MM.1S (cell line): Measurements from ENCODE around the gene ARIH1.
A peak's percentile ranks its signal among the peaks of the same experiment; 100 is the strongest.

Source experiments
- DNase-seq: peaks from one replicate; pipeline ENCODE4 v3.0.0-alpha.2; 2015
- H2AFZ ChIP-seq: fragments of 300-600 bp; sonication (generic); 2 replicates; pipeline ENCODE4 v1.6.0; 2016; ENCODE audit warnings: antibody characterized with exemption, low read length
- H3F3A ChIP-seq: fragments of 300-600 bp; sonication (generic); 2 replicates; pipeline ENCODE4 v1.6.1; 2016; ENCODE audit warnings: mild to moderate bottlenecking, antibody characterized with exemption, low read length, moderate library complexity, mixed read lengths; ENCODE audit not compliant: insufficient read depth
- H3K27ac ChIP-seq: fragments of 300-600 bp; sonication (generic); 2 replicates; pipeline ENCODE4 v1.5.1; 2016; ENCODE audit warnings: mild to moderate bottlenecking, low read length
- H3K27me3 ChIP-seq: fragments of 300-600 bp; sonication (generic); replicated peaks from 2 replicates; pipeline ENCODE4 v1.6.0; 2016; ENCODE audit warnings: low read length; ENCODE audit not compliant: insufficient read depth
- H3K36me3 ChIP-seq: fragments of 300-600 bp; sonication (generic); replicated peaks from 2 replicates; pipeline ENCODE4 v1.6.1; 2016; ENCODE audit warnings: mild to moderate bottlenecking, low read length, mixed read lengths; ENCODE audit not compliant: insufficient read depth
- H3K4me1 ChIP-seq: fragments of 300-600 bp; sonication (generic); 2 replicates; pipeline ENCODE4 v1.6.1; 2016; ENCODE audit warnings: low read length, mixed read lengths
- H3K4me2 ChIP-seq: fragments of 300-600 bp; sonication (generic); 2 replicates; pipeline ENCODE4 v1.6.0; 2016; ENCODE audit warnings: low read depth, low read length
- H3K4me3 ChIP-seq: fragments of 300-600 bp; sonication (generic); 2 replicates; pipeline ENCODE4 v1.5.1; 2016; ENCODE audit warnings: low read length, mixed read lengths
- H3K79me2 ChIP-seq: fragments of 300-600 bp; sonication (generic); 2 replicates; pipeline ENCODE4 v1.6.1; 2016; ENCODE audit warnings: mixed run types, low read length, mixed read lengths
- H3K9ac ChIP-seq: fragments of 300-600 bp; sonication (generic); 2 replicates; pipeline ENCODE4 v1.6.1; 2016; ENCODE audit warnings: low read length, mixed read lengths
- H3K9me2 ChIP-seq: fragments of 300-600 bp; sonication (generic); replicated peaks from 2 replicates; pipeline ENCODE4 v1.6.1; 2016; ENCODE audit warnings: mild to moderate bottlenecking, low read length, mixed read lengths; ENCODE audit not compliant: insufficient read depth
- H3K9me3 ChIP-seq: fragments of 300-600 bp; sonication (generic); replicated peaks from 2 replicates; pipeline ENCODE4 v1.6.1; 2016; ENCODE audit warnings: mild to moderate bottlenecking, low read length, mixed read lengths; ENCODE audit not compliant: insufficient read depth
- H4K20me1 ChIP-seq: fragments of 300-600 bp; sonication (generic); 2 replicates; pipeline ENCODE4 v1.6.1; 2016; ENCODE audit warnings: mild to moderate bottlenecking, low read length, moderate library complexity, mixed read lengths; ENCODE audit not compliant: insufficient read depth
- CTCF ChIP-seq: fragments of 300-600 bp; sonication (generic); IDR thresholded peaks from 2 replicates; pipeline ENCODE4 v1.5.1; 2016; ENCODE audit warnings: antibody characterized with exemption, low read length, mixed read lengths
- EZH2 ChIP-seq: fragments of 300-600 bp; sonication (generic); optimal IDR thresholded peaks from 2 replicates; pipeline ENCODE3; 2017; ENCODE audit warnings: low read depth, mild to moderate bottlenecking, antibody characterized with exemption, low read length, mixed read lengths
- EZH2phosphoT487 ChIP-seq: fragments of 300-600 bp; sonication (generic); IDR thresholded peaks from 2 replicates; pipeline ENCODE4 v1.6.1; 2018; ENCODE audit warnings: antibody characterized with exemption, low read length

ARIH1 gene

GRCh38 chr15:72468103-72468502 lies 6.0 kb upstream of the ARIH1 start:
- H3K9ac ChIP-seq: no peak overlapping the region
- H3K4me3 ChIP-seq: no peak overlapping the region
- H3K4me1 ChIP-seq: peaks cover 16% of the 10 kb centered on the region
- no peak overlapping the region for H2AFZ ChIP-seq
- no peaks in the 10 kb centered on the region for H3K79me2 ChIP-seq
- TF ChIP-seq CTCF: no peak
- no peaks in the 10 kb centered on the region for H3K9me3 ChIP-seq
- no peaks in the 10 kb centered on the region for H3K36me3 ChIP-seq
- no peak for DNase-seq
- no peaks in the 10 kb centered on the region for H4K20me1 ChIP-seq
- H3F3A ChIP-seq: peaks cover 11% of the 10 kb centered on the region
- no peak overlapping the region for H3K4me2 ChIP-seq
- H3K27ac ChIP-seq: no peak overlapping the region
- no peaks in the 10 kb centered on the region for H3K27me3 ChIP-seq
- H3K9me2 ChIP-seq: no peaks in the 10 kb centered on the region

GRCh38 chr15:72472992-72473610 lies 1.0 kb upstream of the ARIH1 start:
- Histone ChIP-seq H3K9me2 (no peaks in the 10 kb centered on the region), H3K4me2 (peak overlapping the region; percentile 87), H3K4me3 (peak overlapping the region; percentile 96), H3K79me2 (peaks cover 34% of the 10 kb centered on the region), H2AFZ (peak overlapping the region; percentile 51), H3K27me3 (no peaks in the 10 kb centered on the region), H3K9ac (peak overlapping the region; percentile 100), H3K9me3 (no peaks in the 10 kb centered on the region), H3K27ac (peak overlapping the region; percentile 100), H3K36me3 (peaks cover 6% of the 10 kb centered on the region; the same call in 1 of the 2 replicates), H4K20me1 (peaks cover 10% of the 10 kb centered on the region), H3K4me1 (peaks cover 18% of the 10 kb centered on the region), H3F3A (peaks cover 24% of the 10 kb centered on the region)
- TF ChIP-seq EZH2phosphoT487 (no peak), CTCF (peak; percentile 28), EZH2 (no peak)
- DNase-seq: no peak

GRCh38 chr15:72474466-72474911 lies 359 bp downstream of the ARIH1 start:
- DNase-seq: no peak
- Histone ChIP-seq H3K9ac (peak overlapping the region; percentile 100), H4K20me1 (peaks cover 10% of the 10 kb centered on the region), H3F3A (peaks cover 24% of the 10 kb centered on the region), H3K79me2 (peaks cover 48% of the 10 kb centered on the region), H3K9me2 (no peaks in the 10 kb centered on the region), H3K9me3 (no peaks in the 10 kb centered on the region), H3K4me1 (peaks cover 18% of the 10 kb centered on the region), H3K36me3 (peaks cover 6% of the 10 kb centered on the region; the same call in 1 of the 2 replicates), H3K4me2 (peak overlapping the region; percentile 87; the same call in 1 of the 2 replicates), H3K27ac (peak overlapping the region; percentile 100), H3K4me3 (peak overlapping the region; percentile 96), H2AFZ (no peak overlapping the region), H3K27me3 (no peaks in the 10 kb centered on the region)
- TF ChIP-seq EZH2phosphoT487 (no peak), CTCF (no peak), EZH2 (no peak)
